GM23338 (cell line): ENCODE data around the gene FCER2. TPM values are rescaled to one million over a fixed set of nuclear protein-coding genes. Genes with fewer than 3 reads are reported as not detected.

Experiments used
- ATAC-seq: fragments of 200-7000 bp; cut with Tn5 transposase; 3 replicates; pipeline ENCODE4 v1.9.1; 2020
- DNase-seq: peaks from one replicate; pipeline ENCODE4 v3.0.0-alpha.2; 2015; ENCODE audit warnings: low spot score
- H2AFZ ChIP-seq: fragments of 200-600 bp; sonication (generic); 2 replicates; pipeline ENCODE4 v1.8.0; 2016; ENCODE audit warnings: antibody characterized with exemption, mild to moderate bottlenecking, moderate library complexity
- H3F3A ChIP-seq: fragments of 200-600 bp; sonication (generic); replicated peaks from 2 replicates; pipeline ENCODE4 v1.8.0; 2017; ENCODE audit warnings: antibody characterized with exemption, mixed run types, low read depth
- H3K27ac ChIP-seq: fragments of 200-600 bp; sonication (generic); 2 replicates; pipeline ENCODE4 v1.6.1; 2016; ENCODE audit warnings: low read depth
- H3K27me3 ChIP-seq: fragments of 200-600 bp; sonication (generic); 2 replicates; pipeline ENCODE4 v1.8.0; 2016; ENCODE audit warnings: mild to moderate bottlenecking, mixed run types, moderate library complexity; ENCODE audit not compliant: insufficient read depth
- H3K36me3 ChIP-seq: fragments of 200-600 bp; sonication (generic); 2 replicates; pipeline ENCODE4 v1.8.0; 2016; ENCODE audit warnings: mild to moderate bottlenecking; ENCODE audit not compliant: insufficient read depth
- H3K4me1 ChIP-seq: fragments of 200-600 bp; sonication (generic); 2 replicates; pipeline ENCODE4 v1.8.0; 2016; ENCODE audit warnings: mild to moderate bottlenecking, moderate library complexity; ENCODE audit not compliant: insufficient read depth
- H3K4me2 ChIP-seq: fragments of 200-600 bp; sonication (generic); 2 replicates; pipeline ENCODE4 v1.7.1; 2017; ENCODE audit warnings: mixed run types
- H3K4me3 ChIP-seq: fragments of 200-600 bp; sonication (generic); 2 replicates; pipeline ENCODE4 v1.6.1; 2016; ENCODE audit warnings: mixed run types
- H3K79me2 ChIP-seq: fragments of 200-600 bp; sonication (generic); replicated peaks from 2 replicates; pipeline ENCODE4 v1.8.0; 2017; ENCODE audit warnings: mild to moderate bottlenecking; ENCODE audit not compliant: insufficient read depth
- H3K9me2 ChIP-seq: fragments of 200-600 bp; sonication (generic); 2 replicates; pipeline ENCODE4 v1.8.0; 2017; ENCODE audit not compliant: insufficient read depth
- H4K20me1 ChIP-seq: fragments of 200-600 bp; sonication (generic); replicated peaks from 2 replicates; pipeline ENCODE4 v1.8.0; 2017; ENCODE audit warnings: mild to moderate bottlenecking; ENCODE audit not compliant: insufficient read depth
- H3K27ac Mint-ChIP-seq: 2 replicates; pipeline ENCODE4 v1.8.0; 2020; ENCODE audit warnings: inconsistent platforms, mild to moderate bottlenecking, moderate library complexity, mixed read lengths
- H3K27me3 Mint-ChIP-seq: 3 replicates; pipeline ENCODE4 v1.8.0; 2022; ENCODE audit warnings: low read depth, mild to moderate bottlenecking, moderate library complexity, mixed read lengths, inconsistent platforms; ENCODE audit not compliant: insufficient read depth, poor library complexity
- H3K36me3 Mint-ChIP-seq: 3 replicates; pipeline ENCODE4 v1.8.0; 2021; ENCODE audit warnings: low read depth, mild to moderate bottlenecking, inconsistent platforms, moderate library complexity, mixed read lengths
- H3K4me1 Mint-ChIP-seq: 3 replicates; pipeline ENCODE4 v1.8.0; 2020; ENCODE audit warnings: mild to moderate bottlenecking, inconsistent platforms, mixed read lengths
- H3K4me3 Mint-ChIP-seq: 3 replicates; pipeline ENCODE4 v1.8.0; 2021; ENCODE audit warnings: moderate library complexity, mild to moderate bottlenecking, inconsistent platforms, mixed read lengths
- H3K9me3 Mint-ChIP-seq: 3 replicates; pipeline ENCODE4 v1.8.0; 2020; ENCODE audit warnings: moderate library complexity, mild to moderate bottlenecking, inconsistent platforms, mixed read lengths
- CTCF ChIP-seq, 2 experiments: fragments of 200-600 bp in 1 of 2; sonication (generic) in 1 of 2; conservative IDR thresholded peaks; 2 replicates each; pipeline versions ENCODE4 v1.5.1 to v1.6.1; 2016 to 2017; ENCODE audit warnings: antibody characterized with exemption in 2 of 2, low read depth in 2 of 2, mild to moderate bottlenecking in 2 of 2, moderate library complexity in 1 of 2
- EZH2 ChIP-seq: fragments of 200-600 bp; sonication (generic); IDR thresholded peaks from one replicate; pipeline ENCODE4 v1.8.0; 2017; ENCODE audit warnings: antibody characterized with exemption, mild to moderate bottlenecking, low read depth; ENCODE audit not compliant: unreplicated experiment
- JUNB ChIP-seq: IDR thresholded peaks from one replicate; pipeline ENCODE4 v1.6.1; 2016; ENCODE audit warnings: antibody characterized with exemption; ENCODE audit not compliant: unreplicated experiment
- NANOG ChIP-seq: IDR thresholded peaks from 2 replicates; pipeline ENCODE4 v1.6.1; 2016; ENCODE audit warnings: antibody characterized with exemption, borderline replicate concordance
- POLR2AphosphoS5 ChIP-seq: IDR thresholded peaks from 2 replicates; pipeline ENCODE4 v1.6.1; 2016; ENCODE audit warnings: antibody characterized with exemption, low read depth
- STAT1 ChIP-seq: IDR thresholded peaks from one replicate; pipeline ENCODE4 v1.6.1; 2016; ENCODE audit warnings: antibody characterized with exemption; ENCODE audit not compliant: unreplicated experiment
- ZNF114 ChIP-seq: fragments of 250-450 bp; sonication (Bioruptor Pico); IDR thresholded peaks from 2 replicates; pipeline ENCODE4 v1.5.0; 2020; ENCODE audit warnings: mild to moderate bottlenecking, moderate library complexity
- ZNF331 ChIP-seq: fragments of 250-450 bp; sonication (Bioruptor Pico); IDR thresholded peaks from 2 replicates; pipeline ENCODE4 v1.5.0; 2020; ENCODE audit warnings: low read depth, mild to moderate bottlenecking, moderate library complexity
- ZNF462 ChIP-seq: fragments of 250-450 bp; sonication (Bioruptor Pico); IDR thresholded peaks from 2 replicates; pipeline ENCODE4 v1.5.0; 2020; ENCODE audit warnings: mild to moderate bottlenecking, moderate library complexity
- polyA plus RNA-seq: library from polyadenylated mRNA; unstranded; fragments of >200 nt; fragmentation: Nextera tagmentation; extraction: Ambion mirVana; gene quantifications from 2 replicates; pipeline ENCODE4 v1.2.1, GENCODE V29; 2016
- total RNA-seq: library from RNA; depleted of rRNA; stranded (reverse); fragments of >200 nt; shearing (Covaris generic); gene quantifications from 2 replicates; pipeline ENCODE4 v1.2.3, GENCODE V29; 2014

Gene FCER2
- total and polyA plus RNA-seq, 2 experiments from 2014 or later, result 0.29 TPM; not detected in 1

GRCh38 chr19:7743425-7743841 lies 41.5 kb upstream of the FCER2 start (continued):
- TF ChIP-seq ZNF462, result no peak

- DNase-seq (no peak), ATAC-seq (no peak)
- Histone ChIP-seq H2AFZ (no peak overlapping the region), H3K27ac (no peak overlapping the region), H3F3A (no peaks in the 10 kb centered on the region), H3K4me2 (no peak overlapping the region), H4K20me1 (no peaks in the 10 kb centered on the region), H3K9me2 (0 out of 2 replicates have a peak, but pooled peaks cover 1% of the 10 kb centered on the region), H3K36me3 (no peaks in the 10 kb centered on the region), H3K4me1 (peaks cover 8% of the 10 kb centered on the region; the same call in 1 of the 2 replicates), H3K79me2 (no peaks in the 10 kb centered on the region), H3K4me3 (no peak overlapping the region), H3K27me3 (no peaks in the 10 kb centered on the region)
- Mint-ChIP-seq H3K9me3 (no peaks in the 10 kb centered on the region; the same call in 2 of the 3 replicates), H3K4me1 (peaks cover 13% of the 10 kb centered on the region), H3K36me3 (no peaks in the 10 kb centered on the region), H3K27ac (no peak overlapping the region), H3K27me3 (peaks cover 5% of the 10 kb centered on the region), H3K4me3 (no peak overlapping the region; the same call in 2 of the 3 replicates)
- TF ChIP-seq ZNF462 (no peak), JUNB (no peak), ZNF331 (CRISPR knock-in tag) (no peak), STAT1 (no peak), NANOG (no peak), POLR2AphosphoS5 (no peak), ZNF114 (CRISPR knock-in tag) (no peak), EZH2 (no peak), CTCF (conservative IDR thresholded peaks at IDR 0.05; ENCODE audit: low read depth in 2 of 2) (no peak)
Measured at GRCh38 chr19:7742991-7743390, 41.1 kb upstream of the FCER2 start.
